ENCODE measurements around the gene IFNGR1. TPM values are rescaled to one million over a fixed set of nuclear protein-coding genes. Genes with fewer than 3 reads are reported as not detected.

The IFNGR1 gene
- total RNA-seq, 1 donor from 2014 or later, result 103 TPM

DNA sequence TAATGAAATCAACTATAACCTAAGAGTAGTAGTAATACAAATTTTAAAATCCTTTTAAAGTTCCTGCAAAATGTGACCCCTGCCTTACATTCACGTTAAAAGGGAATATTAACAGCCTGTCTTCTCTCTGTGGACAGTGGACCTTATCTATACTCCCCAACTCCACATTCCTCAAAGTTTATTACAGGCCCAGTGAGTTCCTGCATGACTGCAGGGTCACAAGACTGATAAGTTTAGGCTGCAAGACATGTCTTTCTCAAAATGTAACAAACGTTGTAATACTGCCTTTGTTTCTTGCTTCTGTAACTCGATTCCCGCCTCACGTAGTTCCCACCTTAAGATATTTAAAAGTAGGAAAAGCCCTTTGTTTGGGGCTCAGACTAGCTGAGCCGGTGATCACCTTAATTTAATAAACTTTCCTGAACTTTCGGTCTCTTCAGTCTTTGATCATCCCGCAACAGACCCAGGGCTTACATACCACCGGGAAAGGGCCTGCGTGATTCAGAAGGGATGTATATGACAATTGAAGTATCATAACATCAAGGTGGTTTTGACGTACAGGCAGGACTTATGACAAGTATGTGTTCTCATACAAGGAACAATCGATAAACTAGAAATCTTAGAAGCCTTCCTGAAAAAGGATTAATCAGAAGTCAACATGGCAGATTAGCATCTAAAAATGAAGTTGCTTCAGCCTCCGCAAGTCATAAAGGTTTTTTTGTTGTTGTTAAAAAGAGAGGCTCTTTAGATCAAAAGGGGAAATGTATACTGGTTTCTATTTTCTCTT lies 48.7 kb downstream of the IFNGR1 start:
- no peak for ATAC-seq
- no peak for DNase-seq (ENCODE audit: missing footprints)
- intact Hi-C loops (cut with DNase I), result no loop called here

DNA sequence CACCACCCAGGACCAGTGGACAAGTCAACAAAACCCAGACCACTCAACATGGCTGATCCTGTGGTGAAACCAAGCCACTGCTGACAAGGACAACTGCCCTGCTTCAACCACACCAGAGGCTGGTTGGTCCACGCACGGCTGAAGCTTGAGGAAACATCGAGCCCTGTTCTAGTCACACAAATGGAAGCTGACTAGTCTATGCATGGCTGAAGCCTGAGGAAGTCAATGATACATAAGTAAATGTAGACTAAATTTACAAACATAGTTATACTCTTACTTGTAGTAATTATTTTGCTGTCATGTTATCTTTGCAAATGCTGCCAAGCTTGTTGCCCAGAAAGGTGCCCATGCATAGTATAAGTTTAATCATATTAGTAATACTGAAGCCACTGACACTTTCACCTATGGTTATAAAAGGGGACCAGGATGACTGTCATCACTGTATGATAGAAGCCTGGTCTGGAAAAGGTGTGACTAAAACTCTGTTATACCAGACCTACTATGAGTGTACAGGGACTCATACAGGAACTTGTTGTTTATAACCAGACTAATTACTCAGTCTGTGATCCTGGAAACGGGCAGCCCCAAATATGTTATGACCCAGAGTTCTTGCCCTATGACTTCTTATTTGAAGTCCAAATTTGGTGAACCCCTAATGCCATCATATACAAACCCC lies 51.3 kb downstream of the IFNGR1 start:
- intact Hi-C loops (cut with DNase I), result no loop called here
- DNase-seq (ENCODE audit: missing footprints) (no peak), ATAC-seq (no peak)

DNA sequence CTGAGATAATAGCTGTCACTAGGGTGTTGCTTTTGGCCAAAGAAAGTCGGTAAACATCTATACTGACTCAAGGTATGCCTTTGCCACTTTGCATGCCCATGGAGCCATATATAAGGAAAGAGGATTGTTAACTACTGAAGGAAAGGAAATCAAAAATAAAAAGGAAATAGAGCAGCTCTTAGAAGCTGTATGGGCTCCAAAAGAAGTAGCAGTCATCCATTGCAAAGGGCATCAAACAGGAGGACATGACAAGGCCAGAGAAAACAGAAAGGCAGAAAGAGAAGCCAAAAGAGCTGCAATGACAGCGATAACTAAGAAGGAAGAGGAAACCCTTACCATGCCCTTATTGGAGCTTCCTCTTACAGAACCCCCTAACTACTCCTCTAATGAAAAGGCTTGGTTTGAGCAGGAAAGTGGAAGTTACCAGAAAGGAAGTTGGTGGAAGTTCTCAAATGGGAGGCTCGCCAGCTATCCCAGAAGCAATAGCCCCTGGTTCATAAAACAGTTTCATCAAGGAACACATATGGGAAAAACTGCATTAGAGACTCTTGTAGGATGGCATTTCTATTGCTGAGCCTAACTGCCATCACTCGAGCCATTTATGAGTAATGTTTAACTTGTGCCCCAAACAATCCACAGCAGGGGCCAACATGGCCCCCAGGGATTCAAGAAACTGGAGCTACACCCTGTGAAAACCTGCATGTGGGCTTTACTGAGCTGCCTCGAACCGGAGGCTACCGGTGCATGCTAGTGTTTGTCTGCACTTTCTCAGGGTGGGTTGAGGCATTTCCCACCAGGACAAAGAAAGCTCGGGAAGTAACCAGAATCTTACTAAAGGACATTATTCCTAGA lies 52.7 kb downstream of the IFNGR1 start:
- intact Hi-C loops (cut with DNase I), result no loop called here
- no peak for DNase-seq (ENCODE audit: missing footprints)
- peak; percentile 28 for ATAC-seq

DNA sequence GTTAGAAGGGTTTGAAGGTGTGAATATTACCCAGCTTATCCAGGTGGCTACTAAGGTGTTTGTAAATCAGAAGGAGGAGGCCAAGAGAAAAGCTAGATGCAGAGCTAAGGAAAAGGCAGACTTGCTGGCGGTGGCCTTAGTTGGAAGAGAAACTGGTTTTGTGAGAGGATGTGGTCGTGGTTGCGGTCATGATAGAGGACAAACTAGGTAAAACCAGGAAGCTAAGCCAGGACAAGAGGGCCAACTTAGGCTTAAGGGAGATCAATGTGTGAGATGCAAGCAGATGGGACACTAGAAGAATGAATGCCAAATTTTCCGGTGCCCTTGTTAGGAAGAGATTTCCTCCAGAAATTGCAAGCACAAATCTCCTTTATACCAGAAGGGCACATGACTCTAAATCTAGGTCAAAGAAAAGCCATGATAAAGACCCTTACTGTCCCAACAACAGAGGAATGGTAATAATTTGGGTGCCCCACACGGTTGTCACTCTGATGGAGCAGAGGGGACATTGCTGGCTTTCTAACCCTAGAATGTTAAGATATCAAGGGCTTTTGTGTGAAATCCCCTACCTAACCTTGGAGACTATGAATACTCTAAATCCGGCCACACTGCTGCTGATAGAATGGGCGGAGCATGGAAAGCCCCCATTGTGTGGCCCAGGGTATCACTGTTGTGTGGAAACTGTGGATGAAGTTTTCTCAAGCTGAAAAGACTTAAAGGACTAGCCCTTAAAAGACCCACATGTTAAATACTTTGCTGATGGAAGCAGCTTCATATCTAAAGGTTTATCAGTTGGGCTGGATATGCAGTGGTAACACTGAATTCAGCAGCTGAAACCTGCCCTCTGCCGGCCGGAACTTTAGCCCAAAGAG lies 53.6 kb downstream of the IFNGR1 start:
- no peak for DNase-seq (ENCODE audit: missing footprints)
- intact Hi-C loops (cut with DNase I), result no loop called here
- no peak for ATAC-seq

DNA sequence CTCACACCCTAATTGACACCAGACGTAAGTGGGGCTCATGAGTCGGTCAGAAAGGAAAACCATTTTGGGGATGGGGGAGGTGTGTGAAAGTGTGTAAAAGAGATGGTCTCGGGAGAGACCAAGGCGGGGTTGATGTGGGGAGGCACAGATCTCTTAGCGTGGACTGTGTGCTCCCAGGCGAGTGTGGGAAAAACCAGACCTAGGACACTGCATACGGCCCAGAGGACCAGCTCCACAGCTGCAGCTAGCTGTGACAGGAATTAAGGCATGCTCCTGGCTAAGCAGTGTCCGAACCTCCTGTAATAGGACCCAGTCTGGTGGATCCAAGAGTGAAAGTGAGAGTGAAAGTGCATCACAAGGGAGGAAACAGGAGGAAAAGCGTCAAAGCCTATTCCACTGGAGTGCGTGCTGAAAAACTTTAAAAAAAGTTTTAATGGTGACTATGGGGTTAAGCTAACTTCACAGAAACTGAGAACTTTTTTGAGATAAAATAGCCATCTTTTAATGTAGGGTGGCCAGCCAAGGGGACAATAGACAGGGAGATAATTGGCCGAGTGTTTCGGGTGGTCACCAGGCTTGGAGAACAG lies 55.4 kb downstream of the IFNGR1 start:
- ATAC-seq, result no peak
- intact Hi-C loops (cut with DNase I), result loop anchor here (5.0 kb wide), 1 partner anchor 67 kb away; no protein-coding TSS in a partner anchor
- no peak for DNase-seq (ENCODE audit: missing footprints)

DNA sequence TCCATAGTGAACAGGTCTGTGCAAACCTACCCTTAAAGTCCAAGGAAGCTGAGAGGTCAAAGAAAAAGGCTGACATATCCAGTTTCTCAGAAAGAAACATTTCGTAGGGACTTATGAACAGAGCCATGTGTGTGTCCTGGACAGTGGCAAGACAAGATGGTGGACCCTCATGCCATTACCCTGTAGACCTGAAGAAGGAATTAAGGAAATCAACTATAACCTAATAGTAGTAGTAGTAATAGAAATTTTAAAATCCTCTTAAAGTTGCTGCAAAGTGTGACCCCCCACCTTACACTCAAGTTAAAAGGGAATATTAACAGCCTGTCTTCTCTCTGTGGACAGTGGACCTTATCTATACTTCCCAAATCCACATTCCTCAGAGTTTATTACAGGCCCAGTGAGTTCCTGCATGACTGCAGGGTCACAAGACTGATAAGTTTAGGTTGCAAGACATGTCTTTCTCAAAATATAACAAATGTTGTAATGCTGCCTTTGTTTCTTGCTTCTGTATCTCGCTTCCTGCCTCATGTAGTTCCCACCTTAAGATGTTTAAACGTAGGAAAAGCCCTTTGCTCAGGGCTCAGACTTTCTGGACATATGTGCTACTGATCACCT lies 56.4 kb downstream of the IFNGR1 start:
- ATAC-seq (no peak), DNase-seq (ENCODE audit: missing footprints) (no peak)
- intact Hi-C loops (cut with DNase I), result loop anchor here (5.0 kb wide), 1 partner anchor 65 kb away; no protein-coding TSS in a partner anchor

DNA sequence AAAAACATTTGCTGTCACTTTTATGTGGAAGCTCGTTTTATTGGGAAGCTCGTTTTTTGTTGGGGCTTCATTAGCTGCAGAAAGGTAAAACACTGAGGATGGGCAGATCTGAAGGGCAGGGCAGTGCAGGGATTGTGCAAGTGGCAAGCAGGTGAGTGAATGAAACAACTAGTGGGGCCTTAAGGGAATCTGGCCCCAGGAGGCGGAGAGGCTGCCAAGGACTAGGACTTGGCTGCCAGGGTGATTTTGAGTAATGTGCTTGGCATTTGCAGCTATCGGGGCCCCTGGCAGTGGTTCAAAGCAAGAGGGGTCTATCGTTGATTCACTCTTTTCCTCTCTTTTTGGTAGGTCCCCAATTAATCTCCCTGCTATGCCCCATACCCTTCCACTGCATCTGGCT lies 57.2 kb downstream of the IFNGR1 start:
- DNase-seq (ENCODE audit: missing footprints) (no peak), ATAC-seq (no peak)
- intact Hi-C loops (cut with DNase I), result loop anchor here (5.0 kb wide), 1 partner anchor 65 kb away; no protein-coding TSS in a partner anchor

DNA sequence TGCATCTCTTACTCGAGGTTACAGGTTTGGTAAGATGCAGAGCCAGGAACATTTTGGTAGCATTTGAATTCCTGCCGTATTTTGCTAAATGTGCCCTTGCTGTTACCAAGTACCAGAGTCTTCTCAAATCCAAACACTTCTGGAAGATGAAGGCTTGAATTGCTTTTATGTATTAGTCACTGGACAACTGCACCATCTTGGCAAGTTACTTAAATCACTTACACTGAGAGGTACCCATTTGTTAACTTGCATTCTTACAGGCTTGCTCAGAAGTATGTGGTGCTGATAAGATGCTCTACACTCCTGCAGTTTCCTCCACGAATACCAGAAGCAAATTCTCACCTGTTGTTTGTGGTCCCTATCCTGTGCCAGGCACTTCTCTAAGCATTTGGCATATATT lies 58.4 kb downstream of the IFNGR1 start:
- DNase-seq (ENCODE audit: missing footprints), result no peak
- ATAC-seq, result no peak
- intact Hi-C loops (cut with DNase I), result loop anchor here (5.0 kb wide), 1 partner anchor 63 kb away; no protein-coding TSS in a partner anchor

DNA sequence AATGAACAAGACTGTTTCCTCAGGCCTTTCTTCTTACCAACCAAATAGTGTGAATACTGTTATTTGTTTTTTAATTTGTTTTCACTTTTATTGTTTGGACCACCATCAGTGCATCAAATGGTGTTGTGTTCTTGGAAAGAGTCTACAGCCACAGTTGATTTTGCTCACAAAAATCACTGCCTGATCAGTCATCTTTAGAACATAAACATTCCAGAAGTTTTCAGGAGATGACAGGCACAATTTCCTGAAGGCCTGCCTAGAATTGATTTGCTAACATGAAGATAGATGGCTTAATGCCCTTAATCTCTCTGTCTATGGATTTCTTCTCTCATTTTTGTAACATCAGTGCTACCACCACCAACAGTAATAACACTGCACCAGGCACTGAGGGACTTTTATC lies 59.3 kb downstream of the IFNGR1 start:
- intact Hi-C loops (cut with DNase I), result loop anchor here (5.0 kb wide), 1 partner anchor 63 kb away; no protein-coding TSS in a partner anchor
- DNase-seq (ENCODE audit: missing footprints) (no peak), ATAC-seq (no peak)

DNA sequence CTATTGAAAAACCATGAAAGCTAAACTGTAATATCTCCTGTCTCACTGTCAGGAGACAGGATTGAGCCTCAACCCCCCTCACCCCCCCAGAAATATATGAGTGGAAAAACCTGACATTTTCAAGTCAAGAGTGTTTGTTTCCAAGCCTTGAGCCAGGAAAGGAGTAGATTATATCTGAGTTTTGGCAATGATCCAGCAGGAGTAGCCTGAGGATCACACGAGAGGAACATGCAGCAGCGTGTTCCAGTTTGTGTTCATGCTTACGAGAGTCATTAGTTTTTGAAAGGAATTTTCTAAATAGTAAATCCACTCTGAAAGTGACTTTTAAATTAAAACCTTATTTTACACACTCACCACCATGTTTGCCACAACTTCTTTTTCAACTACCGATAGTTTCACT lies 61.6 kb downstream of the IFNGR1 start:
- intact Hi-C loops (cut with DNase I), result no loop called here
- no peak for ATAC-seq
- DNase-seq (ENCODE audit: missing footprints), result no peak

DNA sequence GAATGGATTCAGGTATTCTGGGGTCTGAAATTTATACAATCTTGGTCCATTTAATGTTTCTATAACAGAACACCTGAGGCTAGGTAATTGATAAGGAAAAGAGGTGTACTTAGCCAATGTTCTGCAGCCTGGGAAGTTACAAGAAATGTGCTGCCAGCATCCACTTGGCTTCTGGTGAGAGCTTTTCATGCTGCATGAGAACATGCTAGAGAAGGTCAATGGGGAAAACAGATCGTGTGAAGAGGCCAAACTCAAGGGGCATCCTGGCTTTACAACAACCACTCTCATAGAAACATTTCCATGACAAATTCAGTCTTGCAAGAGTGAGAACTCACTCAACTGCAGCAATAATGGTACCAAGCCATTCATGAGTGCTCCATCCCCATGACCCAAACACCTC lies 62.5 kb downstream of the IFNGR1 start:
- no peak for ATAC-seq
- no peak for DNase-seq (ENCODE audit: missing footprints)
- intact Hi-C loops (cut with DNase I), result no loop called here

DNA sequence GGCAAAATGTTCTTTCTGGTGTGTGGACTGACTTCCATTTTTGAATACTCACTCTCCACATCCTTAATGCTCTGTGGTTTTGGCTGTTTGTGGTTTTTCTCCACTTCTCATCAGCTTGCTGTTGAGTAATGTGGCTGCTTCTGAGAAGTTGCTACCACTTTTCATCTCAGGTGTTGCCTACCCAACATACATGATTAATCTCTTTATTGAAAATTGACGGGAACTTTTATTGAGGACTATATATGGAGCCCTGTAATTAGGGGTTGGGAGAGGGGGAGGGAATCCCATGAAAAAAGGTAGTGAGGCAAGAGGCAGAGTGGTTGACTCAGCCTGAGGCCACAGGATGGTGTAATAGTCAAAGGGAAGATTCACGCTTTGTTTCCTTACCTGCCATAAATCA lies 63.4 kb downstream of the IFNGR1 start:
- no peak for ATAC-seq
- no peak for DNase-seq (ENCODE audit: missing footprints)
- intact Hi-C loops (cut with DNase I), result no loop called here

DNA sequence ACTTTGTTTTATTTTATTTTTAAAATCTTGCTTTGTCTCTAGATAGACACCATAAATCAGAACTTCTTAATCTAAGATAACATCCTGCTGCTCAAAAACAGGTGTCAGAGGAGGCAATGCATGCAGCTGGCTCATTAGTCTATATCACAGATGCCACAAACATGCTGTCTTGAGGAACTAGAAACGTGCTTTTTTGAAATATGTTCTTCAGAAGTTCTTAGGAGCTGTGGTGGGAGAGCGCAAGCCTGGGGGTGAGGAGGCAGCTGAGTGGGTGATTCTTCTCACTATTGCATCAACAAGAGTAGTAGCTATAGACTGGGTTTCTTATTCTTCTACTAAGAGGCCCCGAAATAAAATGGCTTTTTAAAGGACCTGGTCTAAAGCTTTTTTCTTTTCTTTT lies 69.1 kb downstream of the IFNGR1 start:
- DNase-seq (ENCODE audit: missing footprints) (no peak), ATAC-seq (no peak)
- intact Hi-C loops (cut with DNase I), result no loop called here

DNA sequence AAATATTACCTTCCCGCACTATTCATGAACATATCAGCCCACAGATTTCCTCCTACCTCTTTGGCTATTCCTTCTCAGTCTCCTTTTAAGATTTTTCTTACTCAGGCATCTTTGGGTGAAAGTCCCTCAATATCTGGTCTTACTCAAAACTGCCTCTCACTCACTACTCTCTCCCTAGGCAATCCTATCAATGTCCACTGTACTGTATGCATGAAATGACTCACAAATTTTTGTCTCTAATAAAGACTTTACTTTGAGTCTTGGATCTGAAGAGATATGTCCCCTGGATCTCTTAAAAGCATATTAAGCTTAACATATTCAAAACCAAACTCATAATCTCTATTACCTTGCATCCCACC lies 70.2 kb downstream of the IFNGR1 start:
- no peak for ATAC-seq
- intact Hi-C loops (cut with DNase I), result no loop called here
- no peak for DNase-seq (ENCODE audit: missing footprints)

DNA sequence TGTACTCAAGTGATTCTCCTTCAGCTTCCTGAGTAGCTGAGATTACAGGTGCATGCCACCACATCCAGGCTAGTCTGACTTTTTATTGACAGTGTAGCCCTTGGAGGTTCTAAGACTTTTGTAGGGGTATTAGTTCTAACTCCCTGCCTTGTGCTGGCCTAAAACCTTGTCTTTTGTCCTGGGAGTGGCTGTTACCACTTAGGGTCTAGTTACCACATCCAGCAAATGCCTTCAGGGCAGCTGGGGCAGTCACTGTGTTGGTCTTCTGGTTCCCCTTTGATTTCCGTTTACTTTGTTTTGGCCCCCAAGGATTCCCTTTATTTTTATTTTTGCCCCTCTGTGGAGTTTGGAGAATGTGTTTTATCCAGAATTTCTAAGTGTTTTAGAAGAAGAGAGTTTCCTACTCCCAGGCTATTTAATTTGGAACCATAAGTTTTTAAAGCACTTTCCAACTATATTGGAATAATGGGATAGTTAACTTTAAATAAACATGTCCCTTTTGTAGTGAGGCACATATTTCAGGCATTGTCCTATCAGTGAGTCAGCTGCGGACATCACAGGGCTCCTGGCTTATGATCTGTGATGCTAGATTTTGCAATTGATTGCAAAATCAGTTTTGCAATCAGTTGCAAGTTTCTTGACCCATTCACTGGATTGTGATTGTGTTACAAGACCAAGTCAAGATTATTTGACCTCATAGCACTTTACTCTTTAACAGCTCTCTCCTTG lies 70.7 kb downstream of the IFNGR1 start:
- DNase-seq (ENCODE audit: missing footprints) (no peak), ATAC-seq (no peak)
- intact Hi-C loops (cut with DNase I), result no loop called here
